ENCODE results near the gene MMP11.

DNA sequence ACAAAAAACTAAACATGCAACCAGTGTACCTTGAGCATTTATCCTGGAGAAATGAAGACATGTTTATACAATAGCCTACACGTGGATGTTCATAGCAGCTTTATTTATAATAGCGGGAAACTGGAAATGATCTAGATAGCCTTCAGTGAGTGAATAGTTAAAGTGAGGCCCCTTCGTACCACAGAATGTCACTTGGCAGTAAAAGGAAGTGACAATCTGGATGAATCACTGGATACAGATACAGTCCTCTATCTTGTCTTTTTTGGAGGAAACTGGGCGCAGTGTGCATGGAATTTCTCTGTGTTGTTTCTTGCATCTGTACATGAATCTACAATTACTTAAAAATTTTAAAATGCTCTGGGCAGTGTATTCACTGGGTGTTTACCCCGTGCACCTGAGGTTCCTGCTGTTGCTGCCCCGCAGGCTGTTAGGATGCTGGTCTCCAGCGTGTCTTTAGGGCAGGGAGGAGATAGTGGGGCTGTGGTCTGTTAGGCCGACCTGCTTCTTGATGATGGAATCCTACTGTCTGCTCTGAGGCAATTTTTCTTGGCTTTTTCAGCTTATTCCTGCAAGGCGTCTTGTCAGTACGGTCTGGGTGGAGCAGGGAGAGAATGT is 43.0 kb downstream of the MMP11 start:
- TF ChIP-seq, protein P1, sequence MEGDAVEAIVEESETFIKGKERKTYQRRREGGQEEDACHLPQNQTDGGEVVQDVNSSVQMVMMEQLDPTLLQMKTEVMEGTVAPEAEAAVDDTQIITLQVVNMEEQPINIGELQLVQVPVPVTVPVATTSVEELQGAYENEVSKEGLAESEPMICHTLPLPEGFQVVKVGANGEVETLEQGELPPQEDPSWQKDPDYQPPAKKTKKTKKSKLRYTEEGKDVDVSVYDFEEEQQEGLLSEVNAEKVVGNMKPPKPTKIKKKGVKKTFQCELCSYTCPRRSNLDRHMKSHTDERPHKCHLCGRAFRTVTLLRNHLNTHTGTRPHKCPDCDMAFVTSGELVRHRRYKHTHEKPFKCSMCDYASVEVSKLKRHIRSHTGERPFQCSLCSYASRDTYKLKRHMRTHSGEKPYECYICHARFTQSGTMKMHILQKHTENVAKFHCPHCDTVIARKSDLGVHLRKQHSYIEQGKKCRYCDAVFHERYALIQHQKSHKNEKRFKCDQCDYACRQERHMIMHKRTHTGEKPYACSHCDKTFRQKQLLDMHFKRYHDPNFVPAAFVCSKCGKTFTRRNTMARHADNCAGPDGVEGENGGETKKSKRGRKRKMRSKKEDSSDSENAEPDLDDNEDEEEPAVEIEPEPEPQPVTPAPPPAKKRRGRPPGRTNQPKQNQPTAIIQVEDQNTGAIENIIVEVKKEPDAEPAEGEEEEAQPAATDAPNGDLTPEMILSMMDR (IDR thresholded peaks at IDR 0.05): no peak
- TF ChIP-seq POLR2A (IDR thresholded peaks at IDR 0.05) (no peak), POLR2AphosphoS5 (IDR thresholded peaks at IDR 0.05) (no peak)

All from suprapubic skin (tissue), 4 donors.